Putamen (tissue), 1 donor: ENCODE measurements around the gene GALM.

Experiments used
- DNase-seq: peaks from one replicate; pipeline ENCODE4 v3.0.0-alpha.2; 2016; ENCODE audit warnings: low spot score

GALM gene

GRCh38 chr2:38771632-38772031 lies 105.7 kb downstream of the GALM start:
- no peak for DNase-seq

- no peak for DNase-seq
These were observed 109.4 kb downstream of the GALM start for GRCh38 chr2:38775097-38775920.

GRCh38 chr2:38775921-38776225 lies 110.0 kb downstream of the GALM start:
- DNase-seq: no peak

GRCh38 chr2:38776531-38776930 lies 110.6 kb downstream of the GALM start:
- DNase-seq: no peak

GRCh38 chr2:38778687-38779082 lies 112.8 kb downstream of the GALM start:
- DNase-seq: no peak

- DNase-seq: no peak
These were observed 117.7 kb downstream of the GALM start for GRCh38 chr2:38783586-38783985.
